GM12878 (cell line): Measurements from ENCODE around the gene CLEC2B. TPM values are rescaled to one million over a fixed set of nuclear protein-coding genes. Genes with fewer than 3 reads are reported as not detected.

Experiments used
- ATAC-seq: fragments of 200-7000 bp; cut with Tn5 transposase; 3 replicates; pipeline ENCODE4 v1.9.1; 2020; ENCODE audit warnings: mild to moderate bottlenecking, moderate library complexity
- BruUV-seq: library from RNA; stranded (reverse); fragments of 400-500 nt; replicated peaks from 2 replicates; lab custom pipeline; 2021; lab: Mats Ljungman, UMichigan
- CTCF ChIA-PET: fragments of 300-600 bp; sonication (Branson Sonifier 250); formaldehyde crosslinking; extraction: SDS; loops from one replicate; lab custom pipeline; 2021; ENCODE audit warnings: inconsistent platforms; lab: Yijun Ruan, JAX
- POLR2A ChIA-PET: fragments of 350-600 bp; formaldehyde crosslinking; extraction: SDS; loops from one replicate; lab custom pipeline; 2021; ENCODE audit warnings: inconsistent platforms; lab: Charles Lee
- RAD21 ChIA-PET: fragments of 300-600 bp; sonication (Branson Sonifier 250); formaldehyde crosslinking; loops from one replicate; lab custom pipeline; 2023; ENCODE audit warnings: antibody characterized with exemption; ENCODE audit not compliant: unreplicated experiment; lab: Charles Lee
- SMC1A ChIA-PET: fragments of 300-600 bp; sonication (Branson Sonifier 250); formaldehyde crosslinking; loops from one replicate; lab custom pipeline; 2023; ENCODE audit not compliant: unreplicated experiment, uncharacterized antibody; lab: Charles Lee
- DNase-seq: peaks from one replicate; pipeline ENCODE4 v3.0.0-alpha.2; 2011; ENCODE audit warnings: low read depth, low spot score
- FAIRE-seq: peaks from 3 replicates; lab custom pipeline; 2011; peaks lifted over from hg19 to GRCh38; lab: Jason Lieb, UNC
- H2AFZ ChIP-seq: 2 replicates; pipeline ENCODE4 v1.6.0; 2011; ENCODE audit warnings: low read depth, low read length, control low read depth; ENCODE audit not compliant: control insufficient read depth
- H3K27ac ChIP-seq: 2 replicates; pipeline ENCODE4 v1.5.1; 2011; ENCODE audit warnings: control low read depth; ENCODE audit not compliant: control insufficient read depth, insufficient read depth
- H3K27me3 ChIP-seq, 2 experiments: replicated peaks in 1 of 2; 2 replicates each; pipeline versions ENCODE4 v1.6.0 to v1.6.1; 2011; ENCODE audit warnings: low read length in 1 of 2; ENCODE audit not compliant: control insufficient read depth in 2 of 2, insufficient read depth in 2 of 2
- H3K36me3 ChIP-seq, 2 experiments: 2 replicates each; pipeline ENCODE4 v1.5.1; 2011; ENCODE audit warnings: low read length in 1 of 2; ENCODE audit not compliant: control insufficient read depth in 2 of 2, insufficient read depth in 2 of 2
- H3K4me1 ChIP-seq: 2 replicates; pipeline ENCODE4 v1.6.1; 2011; ENCODE audit warnings: mild to moderate bottlenecking, low read length, moderate library complexity, mixed read lengths; ENCODE audit not compliant: control insufficient read depth, insufficient read depth
- H3K4me2 ChIP-seq: 2 replicates; pipeline ENCODE4 v1.6.0; 2011; ENCODE audit warnings: control low read depth; ENCODE audit not compliant: control insufficient read depth, insufficient read depth
- H3K4me3 ChIP-seq: fragments of 200-600 bp; sonication (generic); 2 replicates; pipeline ENCODE4 v1.5.1; 2016
- H3K79me2 ChIP-seq: 2 replicates; pipeline ENCODE4 v1.6.0; 2011; ENCODE audit warnings: low read length; ENCODE audit not compliant: control insufficient read depth, insufficient read depth
- H3K9ac ChIP-seq: 2 replicates; pipeline ENCODE4 v1.8.0; 2011; ENCODE audit warnings: low read length, control low read depth, mixed read lengths; ENCODE audit not compliant: control insufficient read depth, insufficient read depth
- H3K9me3 ChIP-seq: replicated peaks from 3 replicates; pipeline ENCODE4 v1.5.1; 2011; ENCODE audit warnings: mild to moderate bottlenecking, low read length; ENCODE audit not compliant: control insufficient read depth, insufficient read depth
- H4K20me1 ChIP-seq: 2 replicates; pipeline ENCODE4 v1.6.0; 2011; ENCODE audit not compliant: control insufficient read depth, insufficient read depth
- CHD2 ChIP-seq: IDR thresholded peaks from 2 replicates; pipeline ENCODE4 v1.6.1; 2011; ENCODE audit warnings: low read depth, low read length, improper control_type of control experiment, borderline replicate concordance
- EED ChIP-seq: sonication (generic); IDR thresholded peaks from 2 replicates; pipeline ENCODE4 v1.6.1; 2016; ENCODE audit warnings: antibody characterized with exemption, low read depth
- EZH2 ChIP-seq: IDR thresholded peaks from 2 replicates; pipeline ENCODE4 v1.6.1; 2012; ENCODE audit warnings: low read depth, mild to moderate bottlenecking, control low read depth, inconsistent platforms, low read length, borderline replicate concordance; ENCODE audit not compliant: control insufficient read depth
- MEF2A ChIP-seq: IDR thresholded peaks from 2 replicates; pipeline ENCODE4 v1.6.1; 2011; ENCODE audit warnings: low read depth, mild to moderate bottlenecking, low read length, moderate library complexity; ENCODE audit not compliant: insufficient read depth
- MTA3 ChIP-seq: IDR thresholded peaks from 2 replicates; pipeline ENCODE4 v1.6.1; 2012; ENCODE audit warnings: low read length, inconsistent platforms, borderline replicate concordance
- RFX5 ChIP-seq: IDR thresholded peaks from 2 replicates; pipeline ENCODE4 v1.6.1; 2011; ENCODE audit warnings: low read depth, low read length, improper control_type of control experiment
- WGBS: methylation state at CpG from one replicate; pipeline ENCODE4 v1.1.6; 2016; ENCODE audit warnings: low lambda C conversion rate; ENCODE audit not compliant: insufficient replicate concordance, insufficient coverage; ENCODE audit errors: missing lambda C conversion rate; 5-methylcytosine and 5-hydroxymethylcytosine counted together
- in situ Hi-C: fragments of 300-500 bp; cut with MboI; formaldehyde crosslinking; loops from 9 replicates; pipeline ENCODE4 v1.14.3; 2018; ENCODE audit warnings: mixed read lengths
- intact Hi-C: fragments of 100-400 bp; cut with micrococcal nuclease; formaldehyde crosslinking; loops from one replicate; pipeline ENCODE4 v1.14.2; 2022; ENCODE audit not compliant: unreplicated experiment
- polyA plus RNA-seq, 11 experiments: library from polyadenylated mRNA; depleted of rRNA in 4 of 11; unstranded in 6 of 11; stranded (reverse) in 5 of 11; fragments of >200 nt; fragmentation: Nextera tagmentation in 4 of 11; fragmentation: Illumina TruSeq in 1 of 11; extraction: Ambion mirVana in 4 of 11; extraction: Trizol in 1 of 11; gene quantifications; 1 replicate in 1 of 11; 2 replicates in 10 of 11; pipeline versions ENCODE4 v1.2.1 to v1.2.3, GENCODE V29; 2011 to 2016; ENCODE audit warnings: inconsistent platforms in 2 of 11, missing spikeins in 2 of 11, low read depth in 1 of 11
- total RNA-seq, 4 experiments: library from RNA; depleted of rRNA in 3 of 4; stranded (reverse); fragments of >200 nt in 3 of 4; fragmentation: Illumina TruSeq in 1 of 4; extraction: Trizol in 1 of 4; gene quantifications; 2 replicates each; pipeline versions ENCODE4 v1.2.1 to v1.2.3, GENCODE V29; 2013 to 2021
- TF ChIP-seq, protein P1 (sequence below): fragments of 450-650 bp; IDR thresholded peaks from 2 replicates; pipeline ENCODE4 v1.6.1; 2017; ENCODE audit warnings: mild to moderate bottlenecking, moderate library complexity
- TF ChIP-seq, protein P2 (sequence below), 3 experiments: IDR thresholded peaks in 2 of 3; conservative IDR thresholded peaks in 1 of 3; 2 replicates each; pipeline ENCODE4 v1.5.1; 2011; ENCODE audit warnings: low read depth in 3 of 3, low read length in 3 of 3, mild to moderate bottlenecking in 3 of 3, control low read depth in 2 of 3, moderate library complexity in 2 of 3, inconsistent platforms in 1 of 3, mixed read lengths in 1 of 3; ENCODE audit not compliant: control insufficient read depth in 2 of 3, insufficient read depth in 1 of 3; ENCODE audit errors: extremely low read depth in 1 of 3
- TF ChIP-seq, protein P3 (sequence below): fragments of 450-650 bp; IDR thresholded peaks from 2 replicates; pipeline ENCODE4 v1.6.1; 2017; ENCODE audit warnings: mild to moderate bottlenecking

The CLEC2B gene
- total and polyA plus RNA-seq, 10 of the 15 experiments (the other 5 are each of a cell fraction or from before 2014, with no cell fraction given): 7.1 to 21.6 (median 12.0) TPM

DNA sequence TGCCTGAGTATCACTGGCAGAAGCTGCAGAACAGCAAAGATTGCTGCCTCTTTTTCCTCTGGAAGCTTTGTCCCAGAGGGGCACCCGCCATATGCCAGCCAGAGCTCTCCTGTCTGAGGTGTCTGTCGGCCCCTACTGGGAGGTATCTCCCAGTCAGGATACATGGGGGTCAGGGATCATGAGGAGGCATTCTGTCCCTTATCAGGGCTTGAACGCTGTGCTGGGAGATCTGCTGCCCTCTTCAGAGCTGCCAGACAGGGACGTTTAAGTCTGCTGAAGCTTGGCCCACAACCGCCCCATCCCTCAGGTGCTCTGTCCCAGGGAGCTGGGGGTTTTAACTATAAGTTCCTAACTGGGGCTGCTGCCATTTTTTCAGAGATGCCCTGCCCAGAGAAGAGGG lies 20.3 kb downstream of the CLEC2B start:
- H3K4me1 ChIP-seq: no peaks in the 10 kb centered on the region
- no peak overlapping the region for H3K9ac ChIP-seq
- SMC1A ChIA-PET: no interaction called here
- BruUV-seq: no TSS peak
- 38% methylated on average over 5 of the region's 5 CpGs for WGBS
- H2AFZ ChIP-seq: no peak overlapping the region
- intact Hi-C loops: no loop called here
- H3K4me2 ChIP-seq: no peak overlapping the region
- H3K27ac ChIP-seq: no peak overlapping the region
- no peaks in the 10 kb centered on the region for H3K36me3 ChIP-seq
- no peak for DNase-seq
- ATAC-seq: no peak
- H3K27me3 ChIP-seq: no peaks in the 10 kb centered on the region
- H3K4me3 ChIP-seq: no peak overlapping the region
- H3K9me3 ChIP-seq: no peaks in the 10 kb centered on the region
- POLR2A ChIA-PET: no interaction called here
- CTCF ChIA-PET: no interaction called here
- RAD21 ChIA-PET: no interaction called here
- no peaks in the 10 kb centered on the region for H3K79me2 ChIP-seq
- TF ChIP-seq MTA3: no peak
- no peak for TF ChIP-seq CHD2
- TF ChIP-seq EED: no peak
- TF ChIP-seq MEF2A: no peak
- TF ChIP-seq EZH2: no peak
- TF ChIP-seq, all 136 proteins: peak for 0
- FAIRE-seq: no peak
- in situ Hi-C loops: no loop called here
- no peaks in the 10 kb centered on the region for H4K20me1 ChIP-seq

DNA sequence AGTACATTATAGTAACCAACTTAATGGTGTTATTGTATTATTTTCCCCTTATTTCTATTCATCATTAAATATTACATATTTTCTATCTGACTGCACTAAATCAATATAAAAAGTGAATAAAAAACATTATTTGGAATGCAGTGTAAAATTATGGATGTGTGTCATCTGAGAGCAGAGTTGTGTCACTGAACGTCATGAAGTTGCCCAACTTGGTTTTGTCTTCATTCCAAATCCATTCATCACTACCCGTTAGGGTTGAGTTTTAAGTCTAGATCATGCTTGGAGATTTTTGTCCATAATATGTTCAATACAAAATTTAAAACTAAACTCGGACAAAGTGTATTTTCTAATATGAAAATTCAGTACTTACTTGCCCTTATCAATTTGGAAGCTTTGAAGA lies 25.7 kb downstream of the CLEC2B start:
- no TSS peak for BruUV-seq
- RAD21 ChIA-PET: no interaction called here
- TF ChIP-seq, protein P1, sequence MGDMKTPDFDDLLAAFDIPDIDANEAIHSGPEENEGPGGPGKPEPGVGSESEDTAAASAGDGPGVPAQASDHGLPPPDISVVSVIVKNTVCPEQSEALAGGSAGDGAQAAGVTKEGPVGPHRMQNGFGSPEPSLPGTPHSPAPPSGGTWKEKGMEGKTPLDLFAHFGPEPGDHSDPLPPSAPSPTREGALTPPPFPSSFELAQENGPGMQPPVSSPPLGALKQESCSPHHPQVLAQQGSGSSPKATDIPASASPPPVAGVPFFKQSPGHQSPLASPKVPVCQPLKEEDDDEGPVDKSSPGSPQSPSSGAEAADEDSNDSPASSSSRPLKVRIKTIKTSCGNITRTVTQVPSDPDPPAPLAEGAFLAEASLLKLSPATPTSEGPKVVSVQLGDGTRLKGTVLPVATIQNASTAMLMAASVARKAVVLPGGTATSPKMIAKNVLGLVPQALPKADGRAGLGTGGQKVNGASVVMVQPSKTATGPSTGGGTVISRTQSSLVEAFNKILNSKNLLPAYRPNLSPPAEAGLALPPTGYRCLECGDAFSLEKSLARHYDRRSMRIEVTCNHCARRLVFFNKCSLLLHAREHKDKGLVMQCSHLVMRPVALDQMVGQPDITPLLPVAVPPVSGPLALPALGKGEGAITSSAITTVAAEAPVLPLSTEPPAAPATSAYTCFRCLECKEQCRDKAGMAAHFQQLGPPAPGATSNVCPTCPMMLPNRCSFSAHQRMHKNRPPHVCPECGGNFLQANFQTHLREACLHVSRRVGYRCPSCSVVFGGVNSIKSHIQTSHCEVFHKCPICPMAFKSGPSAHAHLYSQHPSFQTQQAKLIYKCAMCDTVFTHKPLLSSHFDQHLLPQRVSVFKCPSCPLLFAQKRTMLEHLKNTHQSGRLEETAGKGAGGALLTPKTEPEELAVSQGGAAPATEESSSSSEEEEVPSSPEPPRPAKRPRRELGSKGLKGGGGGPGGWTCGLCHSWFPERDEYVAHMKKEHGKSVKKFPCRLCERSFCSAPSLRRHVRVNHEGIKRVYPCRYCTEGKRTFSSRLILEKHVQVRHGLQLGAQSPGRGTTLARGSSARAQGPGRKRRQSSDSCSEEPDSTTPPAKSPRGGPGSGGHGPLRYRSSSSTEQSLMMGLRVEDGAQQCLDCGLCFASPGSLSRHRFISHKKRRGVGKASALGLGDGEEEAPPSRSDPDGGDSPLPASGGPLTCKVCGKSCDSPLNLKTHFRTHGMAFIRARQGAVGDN: no peak
- TF ChIP-seq, protein P2, sequence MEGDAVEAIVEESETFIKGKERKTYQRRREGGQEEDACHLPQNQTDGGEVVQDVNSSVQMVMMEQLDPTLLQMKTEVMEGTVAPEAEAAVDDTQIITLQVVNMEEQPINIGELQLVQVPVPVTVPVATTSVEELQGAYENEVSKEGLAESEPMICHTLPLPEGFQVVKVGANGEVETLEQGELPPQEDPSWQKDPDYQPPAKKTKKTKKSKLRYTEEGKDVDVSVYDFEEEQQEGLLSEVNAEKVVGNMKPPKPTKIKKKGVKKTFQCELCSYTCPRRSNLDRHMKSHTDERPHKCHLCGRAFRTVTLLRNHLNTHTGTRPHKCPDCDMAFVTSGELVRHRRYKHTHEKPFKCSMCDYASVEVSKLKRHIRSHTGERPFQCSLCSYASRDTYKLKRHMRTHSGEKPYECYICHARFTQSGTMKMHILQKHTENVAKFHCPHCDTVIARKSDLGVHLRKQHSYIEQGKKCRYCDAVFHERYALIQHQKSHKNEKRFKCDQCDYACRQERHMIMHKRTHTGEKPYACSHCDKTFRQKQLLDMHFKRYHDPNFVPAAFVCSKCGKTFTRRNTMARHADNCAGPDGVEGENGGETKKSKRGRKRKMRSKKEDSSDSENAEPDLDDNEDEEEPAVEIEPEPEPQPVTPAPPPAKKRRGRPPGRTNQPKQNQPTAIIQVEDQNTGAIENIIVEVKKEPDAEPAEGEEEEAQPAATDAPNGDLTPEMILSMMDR (IDR thresholded peaks at IDR 0.05 in 2 of 3, conservative IDR thresholded peaks at IDR 0.05 in 1 of 3; ENCODE audit: control insufficient read depth in 2 of 3, extremely low read depth in 1 of 3, insufficient read depth in 1 of 3, low read depth in 3 of 3, low read length in 3 of 3): no peak
- TF ChIP-seq RFX5: no peak
- no peak for TF ChIP-seq MEF2A
- TF ChIP-seq, protein P3, sequence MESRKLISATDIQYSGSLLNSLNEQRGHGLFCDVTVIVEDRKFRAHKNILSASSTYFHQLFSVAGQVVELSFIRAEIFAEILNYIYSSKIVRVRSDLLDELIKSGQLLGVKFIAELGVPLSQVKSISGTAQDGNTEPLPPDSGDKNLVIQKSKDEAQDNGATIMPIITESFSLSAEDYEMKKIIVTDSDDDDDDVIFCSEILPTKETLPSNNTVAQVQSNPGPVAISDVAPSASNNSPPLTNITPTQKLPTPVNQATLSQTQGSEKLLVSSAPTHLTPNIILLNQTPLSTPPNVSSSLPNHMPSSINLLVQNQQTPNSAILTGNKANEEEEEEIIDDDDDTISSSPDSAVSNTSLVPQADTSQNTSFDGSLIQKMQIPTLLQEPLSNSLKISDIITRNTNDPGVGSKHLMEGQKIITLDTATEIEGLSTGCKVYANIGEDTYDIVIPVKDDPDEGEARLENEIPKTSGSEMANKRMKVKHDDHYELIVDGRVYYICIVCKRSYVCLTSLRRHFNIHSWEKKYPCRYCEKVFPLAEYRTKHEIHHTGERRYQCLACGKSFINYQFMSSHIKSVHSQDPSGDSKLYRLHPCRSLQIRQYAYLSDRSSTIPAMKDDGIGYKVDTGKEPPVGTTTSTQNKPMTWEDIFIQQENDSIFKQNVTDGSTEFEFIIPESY: no peak

More for the DNA sequence above, 25.7 kb downstream of the CLEC2B start:
- Histone ChIP-seq H4K20me1 (no peaks in the 10 kb centered on the region), H3K27me3 (no peaks in the 10 kb centered on the region), H3K36me3 (no peaks in the 10 kb centered on the region), H3K4me2 (no peak overlapping the region), H3K27ac (no peak overlapping the region), H3K79me2 (no peaks in the 10 kb centered on the region), H3K4me3 (no peak overlapping the region), H2AFZ (no peak overlapping the region), H3K9ac (no peak overlapping the region), H3K9me3 (no peaks in the 10 kb centered on the region), H3K4me1 (no peaks in the 10 kb centered on the region)
- POLR2A ChIA-PET: no interaction called here
- intact Hi-C loops (no loop called here), in situ Hi-C loops (no loop called here)
- 32% methylated on average over 3 of the region's 3 CpGs for WGBS
- FAIRE-seq (no peak), DNase-seq (no peak), ATAC-seq (no peak)
- SMC1A ChIA-PET: no interaction called here
- CTCF ChIA-PET: no interaction called here
